ENCODE results near the gene SMIM24. TPM values are rescaled to one million over a fixed set of nuclear protein-coding genes. Genes with fewer than 3 reads are reported as not detected.
A peak's percentile ranks its signal among the peaks of the same experiment; 100 is the strongest.

SMIM24 gene
- total and polyA plus RNA-seq, 10 donors: 0.63 to 3.0 (median 1.3) TPM; not detected in 3

GRCh38 chr19:3507371-3508120, 27.2 kb upstream of the SMIM24 start:
- intact Hi-C loops (cut with DNase I; ENCODE audit: low total_unique reads): no loop called here
- peak; percentile 79 for DNase-seq
- Histone ChIP-seq H3K9me3 (no peaks in the 10 kb centered on the region), H3K4me3 (peak overlapping the region; percentile 80 to 99 (median 90)), H3K27me3 (replicated peaks in 1 of 7) (no peaks in the 10 kb centered on the region), H3K27ac (peak overlapping the region in 4 of 8 donors; percentile 91 to 96 (median 94)), H3K36me3 (peaks cover 0 to 44% (median 5%) of the 10 kb centered on the region in 6 donors), H3K4me1 (peaks cover 7 to 72% (median 49%) of the 10 kb centered on the region in 6 donors)
- WGBS, 5 donors: 46 to 59% (median 53%) methylated on average over 28 to 31 of the region's 31 CpGs
- no peak for TF ChIP-seq CTCF (IDR thresholded peaks at IDR 0.05 in 8 of 11, conservative IDR thresholded peaks at IDR 0.05 in 3 of 11)
- no peak for TF ChIP-seq POLR2A (IDR thresholded peaks at IDR 0.05)
- no peak for TF ChIP-seq POLR2AphosphoS5 (IDR thresholded peaks at IDR 0.05)

GRCh38 chr19:3506384-3507340, 26.3 kb upstream of the SMIM24 start:
- TF ChIP-seq CTCF (IDR thresholded peaks at IDR 0.05 in 8 of 11, conservative IDR thresholded peaks at IDR 0.05 in 3 of 11) (no peak), POLR2A (IDR thresholded peaks at IDR 0.05) (no peak), POLR2AphosphoS5 (IDR thresholded peaks at IDR 0.05) (peak in 2 of 3 donors; percentile 2 to 3)
- peaks cover 0 to 36% (median 5%) of the 10 kb centered on the region in 6 donors for H3K36me3 ChIP-seq
- H3K27me3 ChIP-seq (replicated peaks in 1 of 7): no peaks in the 10 kb centered on the region
- intact Hi-C loops (cut with DNase I; ENCODE audit: low total_unique reads): no loop called here
- no peak for DNase-seq
- peak overlapping the region; percentile 77 to 96 (median 90) for H3K27ac ChIP-seq
- peak overlapping the region; percentile 80 to 99 (median 90) for H3K4me3 ChIP-seq
- peaks cover 7 to 63% (median 46%) of the 10 kb centered on the region in 6 donors for H3K4me1 ChIP-seq
- 0 to 1% (median 1%) methylated on average over 37 to 69 of the region's 69 CpGs for WGBS, 5 donors
- H3K9me3 ChIP-seq: no peaks in the 10 kb centered on the region

GRCh38 chr19:3505598-3506383, 25.5 kb upstream of the SMIM24 start, which contains the start of gene FZR1:
Gene FZR1 (plus strand): TSS chr19:3506311. CDS start chr19:3522990, 16,679 bp downstream.
- WGBS, 5 donors: 1 to 7% (median 1%) methylated on average over 26 to 79 of the region's 79 CpGs
- Histone ChIP-seq H3K36me3 (peaks cover 0 to 27% (median 2%) of the 10 kb centered on the region in 6 donors), H3K27me3 (replicated peaks in 1 of 7) (no peaks in the 10 kb centered on the region), H3K4me1 (peaks cover 7 to 61% (median 45%) of the 10 kb centered on the region in 6 donors), H3K27ac (peak within 1 kb of the TSS; percentile 77 to 96 (median 90)), H3K9me3 (no peaks in the 10 kb centered on the region), H3K4me3 (peak within 1 kb of the TSS; percentile 80 to 99 (median 90))
- TF ChIP-seq CTCF (IDR thresholded peaks at IDR 0.05 in 8 of 11, conservative IDR thresholded peaks at IDR 0.05 in 3 of 11) (peak in 4 of 11 experiments; percentile 9 to 35 (median 24)), POLR2A (IDR thresholded peaks at IDR 0.05) (no peak), POLR2AphosphoS5 (IDR thresholded peaks at IDR 0.05) (peak; percentile 82 to 90 (median 88))
- DNase-seq: peak; percentile 100
- intact Hi-C loops (cut with DNase I; ENCODE audit: low total_unique reads): no loop called here

All from spleen (tissue), 11 donors.